ENCODE measurements around the gene CRHR1.

Gene CRHR1

DNA sequence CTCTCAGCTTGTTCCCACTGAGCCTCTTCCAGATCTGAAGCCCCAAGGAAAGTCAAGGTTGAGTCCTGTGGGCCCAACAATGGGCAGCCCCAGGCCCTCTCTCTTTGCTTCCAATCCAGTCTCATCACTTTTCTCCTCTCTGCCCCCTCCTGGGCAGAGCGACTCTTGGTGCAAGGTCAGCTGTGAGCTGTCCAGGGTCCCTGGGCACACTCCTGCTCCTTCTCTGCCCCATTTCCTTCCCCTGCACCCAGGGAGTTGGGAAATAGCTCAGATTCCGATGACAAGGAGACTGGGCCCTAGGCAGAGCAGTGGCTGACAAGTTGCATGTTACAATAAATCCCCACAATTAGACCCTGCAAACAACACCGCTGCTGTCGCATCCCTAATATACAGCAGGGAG, 16.1 kb upstream of the CRHR1 start:
- no peak for DNase-seq (ENCODE audit: extremely low spot score)
- ChIA-PET POLR2A (no interaction called here), CTCF (no interaction called here)
- TF ChIP-seq CTCF (IDR thresholded peaks at IDR 0.05; ENCODE audit: control extremely low read depth, extremely low read depth, low read depth, missing control alignments): no peak

DNA sequence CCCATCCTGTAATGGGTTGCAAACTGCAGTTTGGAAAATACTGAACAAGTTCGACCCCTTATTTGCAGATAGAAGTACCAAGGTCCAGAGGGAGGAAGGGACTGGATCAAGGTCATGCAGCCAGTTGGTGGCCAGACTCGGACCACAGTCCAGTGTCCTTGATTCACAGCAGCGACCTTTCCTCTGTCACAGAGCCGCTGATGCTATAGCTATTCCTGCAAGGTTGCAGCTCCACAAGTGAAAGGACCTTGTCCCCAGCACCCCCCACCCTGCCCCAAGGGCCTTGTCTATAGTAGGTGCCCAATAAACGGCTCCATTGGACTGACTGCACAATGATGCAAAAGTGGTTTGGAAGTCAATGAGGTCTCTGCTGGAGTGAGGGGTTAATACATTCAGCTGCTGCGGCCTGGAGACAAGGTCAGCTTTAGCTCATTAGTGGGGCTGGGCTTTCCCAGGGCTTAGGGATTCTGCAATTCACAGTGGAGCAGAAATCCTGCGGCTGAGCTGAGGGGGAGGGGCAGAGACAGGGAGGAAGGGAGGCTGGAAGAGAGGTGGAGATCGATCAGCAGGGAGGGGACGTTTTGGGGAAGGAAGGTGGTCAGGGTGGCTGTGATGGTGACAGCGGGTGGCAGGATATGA, 13.4 kb upstream of the CRHR1 start:
- TF ChIP-seq CTCF (IDR thresholded peaks at IDR 0.05; ENCODE audit: control extremely low read depth, extremely low read depth, low read depth, missing control alignments): no peak
- DNase-seq (ENCODE audit: extremely low spot score): no peak
- ChIA-PET POLR2A (no interaction called here), CTCF (interaction anchor here (1.8 kb wide), 1 partner anchor 61 kb away, joined by 6 read pairs; no protein-coding TSS in a partner anchor)

GRCh38 chr17:45771271-45771959, 12.7 kb upstream of the CRHR1 start:
- no peak for TF ChIP-seq CTCF (IDR thresholded peaks at IDR 0.05; ENCODE audit: control extremely low read depth, extremely low read depth, low read depth, missing control alignments)
- CTCF ChIA-PET: interaction anchor here (1.2 to 1.8 kb wide), 2 partner anchors 10 to 60 kb away, joined by 3 to 6 read pairs; no protein-coding TSS in a partner anchor
- DNase-seq (ENCODE audit: extremely low spot score): no peak
- POLR2A ChIA-PET: no interaction called here

DNA sequence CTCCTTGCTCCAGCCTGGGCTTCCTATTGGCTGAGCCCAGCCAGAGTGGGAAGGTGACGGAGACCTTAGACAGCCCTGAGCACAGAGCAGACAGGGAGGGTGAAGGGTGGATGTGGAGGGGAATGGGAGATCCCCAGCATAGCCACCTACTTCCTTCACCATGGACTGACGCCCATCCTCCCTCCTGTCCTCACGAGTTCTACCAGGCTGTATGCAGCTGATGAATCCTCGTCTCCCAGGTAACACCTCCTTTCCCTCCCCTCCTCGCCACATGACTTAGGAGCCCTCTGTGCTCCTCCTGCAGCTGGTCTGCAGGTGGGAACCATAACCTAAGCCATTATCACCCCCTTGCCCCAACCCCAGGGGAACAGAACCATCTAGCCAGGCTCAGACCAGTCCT, 9.0 kb upstream of the CRHR1 start:
- POLR2A ChIA-PET: no interaction called here
- DNase-seq (ENCODE audit: extremely low spot score): no peak

GRCh38 chr17:45775576-45776011, 8.5 kb upstream of the CRHR1 start:
- POLR2A ChIA-PET: no interaction called here
- DNase-seq (ENCODE audit: extremely low spot score): no peak
- CTCF ChIA-PET: interaction anchor here (1.0 kb wide), 1 partner anchor 30 kb away, joined by 3 read pairs; no protein-coding TSS in a partner anchor
- TF ChIP-seq CTCF (IDR thresholded peaks at IDR 0.05; ENCODE audit: control extremely low read depth, extremely low read depth, low read depth, missing control alignments): no peak

More for the DNA sequence above, 9.0 kb upstream of the CRHR1 start:
- CTCF ChIA-PET: interaction anchor here (1.0 kb wide), 1 partner anchor 29 kb away, joined by 3 read pairs; no protein-coding TSS in a partner anchor
- TF ChIP-seq CTCF (IDR thresholded peaks at IDR 0.05; ENCODE audit: control extremely low read depth, extremely low read depth, low read depth, missing control alignments): no peak

- no peak for TF ChIP-seq CTCF (IDR thresholded peaks at IDR 0.05; ENCODE audit: control extremely low read depth, extremely low read depth, low read depth, missing control alignments)
- CTCF ChIA-PET: no interaction called here
- DNase-seq (ENCODE audit: extremely low spot score): no peak
- POLR2A ChIA-PET: no interaction called here
Measured at GRCh38 chr17:45776896-45777295, 7.2 kb upstream of the CRHR1 start.

All from GM10248 (cell line).